HEK293 (cell line): ENCODE results near the gene FIBCD1.

Source experiments
- CTCF ChIA-PET: fragments of 350-600 bp; formaldehyde crosslinking; extraction: SDS; loops from one replicate; lab custom pipeline; 2021; ENCODE audit warnings: antibody characterized with exemption; lab: Yijun Ruan, JAX
- POLR2A ChIA-PET: fragments of 300-600 bp; formaldehyde crosslinking; extraction: SDS; loops from one replicate; lab custom pipeline; 2020; ENCODE audit warnings: antibody characterized with exemption, inconsistent platforms; lab: Yijun Ruan, JAX
- H3K27ac ChIP-seq: fragments of 200-500 bp; sonication (Bioruptor generic); 2 replicates; pipeline ENCODE4 v1.5.1; 2014; ENCODE audit warnings: low read depth, low read length, control low read depth, inconsistent platforms; ENCODE audit errors: extremely low read depth
- H3K36me3 ChIP-seq, 2 experiments: fragments of 200-500 bp in 1 of 2; sonication (Bioruptor generic) in 1 of 2; 1 replicate in 1 of 2; 2 replicates in 1 of 2; pipeline ENCODE4 v1.5.1; 2014 to 2017; ENCODE audit warnings: inconsistent platforms in 2 of 2, low read length in 2 of 2; ENCODE audit not compliant: control insufficient read depth in 2 of 2, insufficient read depth in 1 of 2
- H3K4me1 ChIP-seq: fragments of 200-500 bp; sonication (Bioruptor generic); 2 replicates; pipeline ENCODE4 v1.5.1; 2014; ENCODE audit warnings: mild to moderate bottlenecking, low read length, inconsistent platforms; ENCODE audit not compliant: control insufficient read depth, insufficient read depth
- H3K4me3 ChIP-seq: 2 replicates; pipeline ENCODE4 v1.5.1; 2011; ENCODE audit warnings: low read depth, mild to moderate bottlenecking, control low read depth, low read length, moderate library complexity
- H3K9me3 ChIP-seq: fragments of 200-500 bp; sonication (Bioruptor generic); 2 replicates; pipeline ENCODE4 v1.5.1; 2014; ENCODE audit warnings: low read depth, low read length, inconsistent platforms; ENCODE audit not compliant: control insufficient read depth, insufficient read depth
- BCL11B ChIP-seq: fragments of 450-650 bp; formaldehyde crosslinking; IDR thresholded peaks from 2 replicates; pipeline ENCODE4 v1.5.1; 2016; ENCODE audit warnings: low read depth, missing biosample characterization, missing genetic modification characterization
- IKZF3 ChIP-seq: fragments of 450-650 bp; IDR thresholded peaks from 2 replicates; pipeline ENCODE4 v1.5.0; 2018; ENCODE audit warnings: missing biosample characterization, mild to moderate bottlenecking, missing genetic modification characterization, moderate library complexity
- KLF16 ChIP-seq: fragments of 450-650 bp; formaldehyde crosslinking; IDR thresholded peaks from 2 replicates; pipeline ENCODE4 v1.5.1; 2017; ENCODE audit warnings: missing biosample characterization, missing genetic modification characterization
- KLF8 ChIP-seq: fragments of 450-650 bp; formaldehyde crosslinking; IDR thresholded peaks from 2 replicates; pipeline ENCODE4 v1.5.1; 2016; ENCODE audit warnings: missing biosample characterization, missing genetic modification characterization
- SCRT2 ChIP-seq: fragments of 450-650 bp; formaldehyde crosslinking; IDR thresholded peaks from 2 replicates; pipeline ENCODE4 v1.5.1; 2016; ENCODE audit warnings: missing biosample characterization, missing genetic modification characterization
- WT1 ChIP-seq: fragments of 450-650 bp; formaldehyde crosslinking; IDR thresholded peaks from 2 replicates; pipeline ENCODE4 v1.5.1; 2016; ENCODE audit warnings: missing biosample characterization, missing genetic modification characterization
- ZBTB21 ChIP-seq: fragments of 450-650 bp; formaldehyde crosslinking; IDR thresholded peaks from 2 replicates; pipeline ENCODE4 v1.5.1; 2017; ENCODE audit warnings: missing biosample characterization, missing genetic modification characterization
- ZIC2 ChIP-seq: fragments of 450-650 bp; formaldehyde crosslinking; IDR thresholded peaks from 2 replicates; pipeline ENCODE4 v1.5.1; 2016; ENCODE audit warnings: missing biosample characterization, missing genetic modification characterization
- ZNF175 ChIP-seq: fragments of 450-650 bp; formaldehyde crosslinking; IDR thresholded peaks from 2 replicates; pipeline ENCODE4 v1.5.1; 2016; ENCODE audit warnings: missing biosample characterization, missing genetic modification characterization
- ZNF302 ChIP-seq: fragments of 450-650 bp; formaldehyde crosslinking; IDR thresholded peaks from 2 replicates; pipeline ENCODE4 v1.5.1; 2016; ENCODE audit warnings: missing biosample characterization, missing genetic modification characterization, low read depth
- ZNF354C ChIP-seq: fragments of 450-650 bp; formaldehyde crosslinking; IDR thresholded peaks from 2 replicates; pipeline ENCODE4 v1.5.1; 2016; ENCODE audit warnings: missing biosample characterization, missing genetic modification characterization, low read depth, borderline replicate concordance
- ZNF394 ChIP-seq: fragments of 450-650 bp; formaldehyde crosslinking; IDR thresholded peaks from 2 replicates; pipeline ENCODE4 v1.5.1; 2016; ENCODE audit warnings: missing biosample characterization, missing genetic modification characterization, mild to moderate bottlenecking, moderate library complexity, borderline replicate concordance
- ZNF830 ChIP-seq: fragments of 450-650 bp; IDR thresholded peaks from 2 replicates; pipeline ENCODE4 v1.5.0; 2018; ENCODE audit warnings: missing biosample characterization, missing genetic modification characterization, low read depth, mild to moderate bottlenecking, moderate library complexity
- ZXDB ChIP-seq: fragments of 450-650 bp; formaldehyde crosslinking; IDR thresholded peaks from 2 replicates; pipeline ENCODE4 v1.5.1; 2016; ENCODE audit warnings: missing biosample characterization, missing genetic modification characterization
- TF ChIP-seq, protein P1 (sequence below): fragments of 450-650 bp; formaldehyde crosslinking; IDR thresholded peaks from 2 replicates; pipeline ENCODE4 v1.5.1; 2017; ENCODE audit warnings: missing biosample characterization, missing genetic modification characterization
- TF ChIP-seq, protein P2 (sequence below): fragments of 450-650 bp; IDR thresholded peaks from 2 replicates; pipeline ENCODE4 v1.5.1; 2018; ENCODE audit warnings: missing biosample characterization, mild to moderate bottlenecking, missing genetic modification characterization

Gene FIBCD1

DNA sequence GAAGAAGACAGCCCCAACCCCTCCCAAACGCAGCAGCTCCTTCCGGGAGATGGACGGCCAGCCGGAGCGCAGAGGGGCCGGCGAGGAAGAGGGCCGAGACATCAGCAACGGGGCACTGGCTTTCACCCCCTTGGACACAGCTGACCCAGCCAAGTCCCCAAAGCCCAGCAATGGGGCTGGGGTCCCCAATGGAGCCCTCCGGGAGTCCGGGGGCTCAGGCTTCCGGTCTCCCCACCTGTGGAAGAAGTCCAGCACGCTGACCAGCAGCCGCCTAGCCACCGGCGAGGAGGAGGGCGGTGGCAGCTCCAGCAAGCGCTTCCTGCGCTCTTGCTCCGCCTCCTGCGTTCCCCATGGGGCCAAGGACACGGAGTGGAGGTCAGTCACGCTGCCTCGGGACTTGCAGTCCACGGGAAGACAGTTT is 54.9 kb downstream of the FIBCD1 start:
- TF ChIP-seq BCL11B (tag by site-specific recombination) (no peak), KLF8 (tag by site-specific recombination) (no peak), ZNF394 (no peak)
- H3K9me3 ChIP-seq: no peaks in the 10 kb centered on the region
- H3K27ac ChIP-seq: no peak overlapping the region
- no peak overlapping the region for H3K4me3 ChIP-seq
- ChIA-PET POLR2A (interaction anchor here (1.2 kb wide), 1 partner anchor 126 kb away, joined by 3 read pairs; no protein-coding TSS in a partner anchor), CTCF (interaction anchor here (0.6 to 2.1 kb wide), 2 partner anchors 18 to 297 kb away, joined by 3 to 15 read pairs; no protein-coding TSS in a partner anchor)
- H3K4me1 ChIP-seq: no peaks in the 10 kb centered on the region
- peaks cover 0 to 96% of the 10 kb centered on the region in 2 experiments; a peak in 1 of 3 replicates for H3K36me3 ChIP-seq

DNA sequence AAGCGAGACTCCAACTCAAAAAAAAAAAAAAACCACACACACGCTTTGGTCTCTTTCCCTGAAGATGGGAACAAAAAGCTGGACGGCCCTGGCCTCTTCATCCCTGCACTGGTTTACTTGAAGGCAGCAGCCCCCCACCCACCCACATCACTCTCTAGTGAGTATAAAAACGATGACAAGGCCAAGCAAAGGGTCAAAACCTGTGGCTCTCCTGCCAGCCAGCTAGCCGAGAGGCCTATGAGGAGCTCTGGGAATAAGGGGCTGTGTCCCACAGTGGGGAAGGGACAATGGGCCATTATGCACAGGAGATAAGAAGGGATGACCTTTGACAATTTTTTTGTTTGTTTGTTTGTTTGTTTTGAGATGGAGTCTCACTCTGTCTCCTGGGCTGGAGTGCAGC is 55.6 kb downstream of the FIBCD1 start:
- no peaks in the 10 kb centered on the region for H3K9me3 ChIP-seq
- H3K27ac ChIP-seq: no peak overlapping the region
- no peaks in the 10 kb centered on the region for H3K4me1 ChIP-seq
- H3K4me3 ChIP-seq: no peak overlapping the region
- TF ChIP-seq WT1 (tag by site-specific recombination) (no peak), ZXDB (tag by site-specific recombination) (no peak), ZNF302 (tag by site-specific recombination) (no peak), ZNF354C (tag by site-specific recombination) (no peak), IKZF3 (tag by site-specific recombination) (no peak), KLF16 (no peak), ZBTB21 (no peak), ZNF830 (no peak)
- TF ChIP-seq, protein P1, sequence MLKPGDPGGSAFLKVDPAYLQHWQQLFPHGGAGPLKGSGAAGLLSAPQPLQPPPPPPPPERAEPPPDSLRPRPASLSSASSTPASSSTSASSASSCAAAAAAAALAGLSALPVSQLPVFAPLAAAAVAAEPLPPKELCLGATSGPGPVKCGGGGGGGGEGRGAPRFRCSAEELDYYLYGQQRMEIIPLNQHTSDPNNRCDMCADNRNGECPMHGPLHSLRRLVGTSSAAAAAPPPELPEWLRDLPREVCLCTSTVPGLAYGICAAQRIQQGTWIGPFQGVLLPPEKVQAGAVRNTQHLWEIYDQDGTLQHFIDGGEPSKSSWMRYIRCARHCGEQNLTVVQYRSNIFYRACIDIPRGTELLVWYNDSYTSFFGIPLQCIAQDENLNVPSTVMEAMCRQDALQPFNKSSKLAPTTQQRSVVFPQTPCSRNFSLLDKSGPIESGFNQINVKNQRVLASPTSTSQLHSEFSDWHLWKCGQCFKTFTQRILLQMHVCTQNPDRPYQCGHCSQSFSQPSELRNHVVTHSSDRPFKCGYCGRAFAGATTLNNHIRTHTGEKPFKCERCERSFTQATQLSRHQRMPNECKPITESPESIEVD (tag by site-specific recombination): no peak
- TF ChIP-seq, protein P2, sequence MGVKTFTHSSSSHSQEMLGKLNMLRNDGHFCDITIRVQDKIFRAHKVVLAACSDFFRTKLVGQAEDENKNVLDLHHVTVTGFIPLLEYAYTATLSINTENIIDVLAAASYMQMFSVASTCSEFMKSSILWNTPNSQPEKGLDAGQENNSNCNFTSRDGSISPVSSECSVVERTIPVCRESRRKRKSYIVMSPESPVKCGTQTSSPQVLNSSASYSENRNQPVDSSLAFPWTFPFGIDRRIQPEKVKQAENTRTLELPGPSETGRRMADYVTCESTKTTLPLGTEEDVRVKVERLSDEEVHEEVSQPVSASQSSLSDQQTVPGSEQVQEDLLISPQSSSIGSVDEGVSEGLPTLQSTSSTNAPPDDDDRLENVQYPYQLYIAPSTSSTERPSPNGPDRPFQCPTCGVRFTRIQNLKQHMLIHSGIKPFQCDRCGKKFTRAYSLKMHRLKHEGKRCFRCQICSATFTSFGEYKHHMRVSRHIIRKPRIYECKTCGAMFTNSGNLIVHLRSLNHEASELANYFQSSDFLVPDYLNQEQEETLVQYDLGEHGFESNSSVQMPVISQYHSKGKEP (tag by site-specific recombination): no peak
- peaks cover 0 to 96% of the 10 kb centered on the region in 2 experiments; a peak in 2 of 3 replicates for H3K36me3 ChIP-seq
- ChIA-PET CTCF (interaction anchor here (0.6 to 2.1 kb wide), 4 partner anchors 14 to 297 kb away, joined by 3 to 15 read pairs (median 6); no protein-coding TSS in a partner anchor), POLR2A (interaction anchor here (1.2 kb wide), 1 partner anchor 127 kb away, joined by 3 read pairs; no protein-coding TSS in a partner anchor)

DNA sequence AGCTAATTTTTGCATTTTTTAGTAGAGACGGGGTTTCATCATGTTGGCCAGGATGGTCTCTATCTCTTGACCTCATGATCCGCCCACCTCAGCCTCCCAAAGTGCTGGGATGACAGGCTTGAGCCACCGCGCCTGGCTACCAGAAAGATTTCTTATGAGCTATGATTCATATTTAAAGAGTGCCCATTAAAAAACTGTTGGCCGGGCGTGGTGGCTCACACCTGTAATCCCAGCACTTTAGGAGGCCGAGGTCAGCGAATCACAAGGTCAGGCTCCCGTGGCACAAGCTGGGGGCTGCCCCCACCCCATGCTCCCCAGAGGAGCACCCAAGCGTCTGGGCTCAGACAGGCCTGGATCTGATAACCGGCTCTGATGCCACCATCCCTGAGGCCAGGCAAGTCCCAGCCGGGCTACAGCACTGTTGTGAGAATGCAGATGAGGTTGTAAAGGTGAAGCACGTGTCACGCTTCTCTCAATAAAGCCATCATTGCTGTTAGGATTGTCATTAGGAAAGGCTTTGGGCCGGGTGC is 56.3 kb downstream of the FIBCD1 start:
- H3K9me3 ChIP-seq: no peaks in the 10 kb centered on the region
- no peak overlapping the region for H3K27ac ChIP-seq
- TF ChIP-seq SCRT2 (no peak), ZIC2 (tag by site-specific recombination) (no peak), ZNF175 (no peak)
- no peaks in the 10 kb centered on the region for H3K4me1 ChIP-seq
- peaks cover 0 to 95% of the 10 kb centered on the region in 2 experiments; a peak in 2 of 3 replicates for H3K36me3 ChIP-seq
- ChIA-PET POLR2A (no interaction called here), CTCF (interaction anchor here (0.8 to 2.1 kb wide), 4 partner anchors 13 to 43 kb away, joined by 3 to 15 read pairs (median 6); no protein-coding TSS in a partner anchor)
- no peak overlapping the region for H3K4me3 ChIP-seq
